Activated CD4-positive, CD25-positive, alpha-beta regulatory T cell treated with anti-CD3 and anti-CD28 coated beads, Interleukin-2, amount 50 U/mL, for 16 hours (primary cell): ENCODE data around the gene UVRAG.

Experiments
- DNase-seq: peaks from one replicate; pipeline ENCODE4 v3.0.0-alpha.2; 2020; ENCODE audit warnings: low read depth, low spot score

Gene UVRAG

DNA sequence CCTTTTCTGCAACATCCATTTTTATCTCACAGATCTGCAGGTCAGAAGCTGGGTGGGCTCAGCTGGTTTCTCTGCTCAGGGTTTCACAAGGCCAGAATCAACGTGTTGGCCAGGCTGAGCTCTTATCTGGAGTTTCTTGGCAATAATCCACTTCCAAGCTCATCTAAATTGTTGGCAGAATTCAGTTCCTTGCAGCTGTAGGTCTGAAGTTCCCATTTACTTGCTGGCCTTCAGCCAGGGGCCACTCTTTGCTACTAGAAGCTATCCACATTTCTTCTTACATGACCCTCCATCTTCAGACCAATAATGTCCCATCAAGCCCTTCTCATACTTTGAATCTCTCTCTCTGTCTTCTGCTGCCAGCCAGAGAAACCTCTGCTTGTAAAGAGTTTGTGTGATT lies 287.8 kb downstream of the UVRAG start:
- DNase-seq: no peak

DNA sequence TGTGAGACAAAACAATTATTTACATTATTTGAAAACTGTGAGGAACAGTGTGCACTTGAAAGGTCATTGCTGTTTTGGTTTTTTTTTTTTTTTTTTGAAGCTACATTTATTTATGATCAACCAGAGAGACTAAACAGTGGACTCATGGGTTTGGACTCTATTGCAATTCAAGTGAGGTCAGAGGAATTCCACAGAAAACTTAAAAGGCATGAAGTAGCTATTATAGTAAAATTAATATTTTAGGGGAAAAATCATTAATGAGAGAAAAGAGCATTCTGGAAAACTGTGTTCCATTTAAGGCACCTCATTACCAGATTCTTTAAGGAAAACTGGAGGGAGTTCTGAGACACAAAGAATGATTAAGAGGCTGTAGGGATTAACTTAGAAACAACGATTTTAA lies 288.4 kb downstream of the UVRAG start:
- DNase-seq: no peak

DNA sequence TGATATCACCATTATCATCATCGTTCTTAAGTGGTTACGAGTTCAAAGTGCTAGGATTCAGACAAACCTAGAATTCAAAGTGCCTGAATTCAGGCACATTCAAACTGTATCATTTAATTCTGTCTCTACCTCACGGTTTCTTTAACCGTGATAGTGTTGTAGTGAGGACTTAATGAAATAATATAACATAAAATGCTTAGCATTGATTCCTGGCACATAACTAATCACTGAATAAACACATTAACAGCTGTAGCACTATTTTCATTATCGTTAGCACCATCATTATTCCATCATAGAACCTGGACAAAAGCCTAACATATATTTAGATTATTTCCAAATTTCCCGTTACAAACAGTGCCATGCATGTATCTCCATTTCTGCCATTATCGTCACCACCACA lies 289.3 kb downstream of the UVRAG start:
- DNase-seq: no peak

DNA sequence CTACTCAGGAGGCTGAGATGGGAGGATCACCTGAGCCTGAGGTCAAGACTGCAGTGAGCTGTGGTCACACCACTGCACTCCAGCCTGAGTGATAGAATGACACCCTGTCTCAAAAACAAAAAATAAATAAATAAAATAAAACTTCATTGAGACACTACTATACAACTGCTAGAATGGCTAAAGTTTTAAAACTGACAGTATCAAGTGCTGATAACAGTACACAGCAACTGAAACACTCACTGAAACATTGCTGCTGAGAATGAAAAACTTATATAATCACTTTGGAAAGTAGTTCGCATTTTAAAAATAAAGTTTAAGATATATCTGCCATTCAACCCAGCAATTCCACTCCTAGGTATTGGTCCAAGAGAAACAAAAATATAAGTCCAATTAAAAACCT lies 290.6 kb downstream of the UVRAG start:
- no peak for DNase-seq

DNA sequence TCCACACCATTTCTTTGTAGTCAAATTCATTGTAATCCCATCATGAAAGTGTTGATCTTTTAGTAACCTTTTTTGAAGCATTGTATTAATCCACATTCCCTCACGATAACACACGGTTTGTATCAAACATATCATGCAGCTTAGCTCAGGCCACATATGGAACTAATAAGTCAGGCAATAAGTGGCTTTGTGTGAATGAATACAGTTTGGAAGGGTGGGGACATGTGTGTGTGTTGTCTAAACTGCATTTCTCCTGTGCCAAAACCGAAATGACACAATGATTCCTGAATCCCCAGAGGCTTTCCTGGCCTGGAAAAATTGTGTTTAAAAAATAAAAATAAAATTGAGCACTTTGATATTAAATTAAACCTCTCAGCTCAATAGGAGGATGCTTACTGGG lies 293.0 kb downstream of the UVRAG start:
- DNase-seq: no peak

DNA sequence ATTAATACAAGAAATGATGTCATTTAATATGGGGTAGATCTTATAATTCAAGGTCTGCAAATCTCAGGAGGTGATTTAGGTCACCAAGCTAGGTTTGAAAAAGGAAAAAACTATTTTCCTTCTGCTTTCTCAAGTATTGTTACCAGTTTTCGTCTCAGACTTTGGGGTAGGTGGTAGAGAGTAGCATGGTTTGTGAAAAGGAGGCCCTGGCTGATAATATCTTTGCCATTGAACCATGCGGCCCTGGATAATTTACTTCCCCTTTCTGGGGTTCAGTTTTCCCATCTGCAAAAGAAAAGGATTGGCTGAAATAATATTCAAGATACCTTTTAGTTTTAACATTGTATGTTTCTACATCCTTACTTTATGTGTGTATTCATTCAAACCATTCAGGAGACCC lies 299.2 kb downstream of the UVRAG start:
- DNase-seq: no peak

DNA sequence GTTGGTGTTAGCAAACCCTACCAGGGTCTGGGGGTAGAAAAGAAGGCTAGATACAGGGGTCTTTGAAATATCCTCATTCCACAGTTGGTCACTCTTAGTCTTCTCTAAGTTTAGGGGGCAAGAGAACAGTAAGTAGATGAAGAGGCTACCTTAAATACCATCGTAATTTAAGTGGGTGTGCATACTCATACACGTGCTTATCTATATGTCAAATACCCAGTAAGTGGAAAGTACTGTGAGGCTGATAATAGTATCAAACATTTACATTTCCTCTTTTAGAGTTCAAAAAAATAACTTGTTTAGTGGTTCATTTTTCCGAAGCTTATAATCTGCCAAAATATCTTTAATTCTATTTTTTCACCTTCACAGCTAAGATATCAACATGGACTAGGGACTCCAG lies 300.5 kb downstream of the UVRAG start:
- no peak for DNase-seq

DNA sequence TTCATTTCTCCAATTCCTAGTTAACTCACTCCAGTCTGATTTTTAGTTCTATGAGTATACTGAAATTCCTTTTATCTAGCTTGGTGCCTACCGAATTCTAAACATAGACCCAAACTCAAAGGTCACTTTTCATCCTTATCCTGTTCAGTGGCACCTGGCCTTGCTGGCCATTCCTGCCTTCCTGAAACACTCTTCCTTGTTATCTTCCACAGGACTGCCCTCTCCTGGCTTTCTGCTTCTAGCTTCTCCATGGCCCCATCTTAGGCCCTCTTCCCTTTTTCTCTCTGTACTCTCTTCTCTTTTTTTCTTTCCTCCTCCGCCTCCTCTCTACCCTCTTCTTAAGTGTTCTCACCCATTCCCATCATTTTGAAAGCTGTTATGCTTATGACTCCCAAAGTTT lies 304.0 kb downstream of the UVRAG start:
- no peak for DNase-seq

DNA sequence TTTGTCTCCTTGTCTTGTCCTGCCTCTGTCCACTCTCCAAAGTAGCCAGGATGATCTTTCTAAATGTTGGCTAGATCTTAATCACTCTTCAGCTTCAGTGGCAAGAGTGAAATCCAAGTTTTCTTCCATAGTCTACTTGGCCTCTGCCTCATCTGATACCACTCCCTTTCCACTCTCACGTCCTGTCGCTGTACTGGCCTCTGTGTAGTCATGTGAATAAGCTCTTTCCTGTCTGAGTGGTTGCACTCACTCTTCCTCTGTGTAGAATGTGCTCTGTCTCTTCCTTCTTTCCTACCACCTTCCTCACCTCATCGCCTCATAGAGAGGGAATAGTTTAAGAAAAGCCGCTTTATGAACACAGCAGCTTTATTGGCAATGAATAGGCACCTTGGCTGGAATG lies 304.8 kb downstream of the UVRAG start:
- DNase-seq: no peak

DNA sequence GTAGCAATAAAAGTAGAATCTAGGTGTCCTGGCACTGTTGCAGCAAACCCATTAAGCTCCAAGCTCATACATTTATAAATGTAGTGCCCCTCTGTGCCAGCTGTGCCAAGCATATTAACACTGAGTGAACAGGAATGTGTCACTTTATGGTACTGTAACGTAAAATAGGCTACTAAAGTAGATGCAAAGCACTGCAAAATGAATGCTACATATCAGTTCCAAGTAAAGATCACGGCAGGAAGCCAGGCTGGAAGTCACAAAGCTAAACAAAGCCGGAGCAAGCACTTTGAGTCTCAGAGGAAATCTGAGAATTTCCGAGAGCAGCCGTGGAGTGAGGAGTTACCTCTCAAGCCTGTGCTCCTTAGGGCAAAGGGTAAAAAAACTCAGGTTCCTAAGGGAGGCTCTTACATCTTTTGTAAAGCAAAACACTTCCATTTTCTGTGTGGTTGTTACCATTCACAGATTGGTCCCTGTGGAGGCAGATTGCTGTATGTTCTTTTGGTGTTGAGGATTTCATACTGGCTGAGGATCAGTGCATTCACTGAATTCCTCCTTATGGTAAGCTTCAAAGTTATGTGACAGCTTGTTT lies 305.6 kb downstream of the UVRAG start:
- DNase-seq: no peak

DNA sequence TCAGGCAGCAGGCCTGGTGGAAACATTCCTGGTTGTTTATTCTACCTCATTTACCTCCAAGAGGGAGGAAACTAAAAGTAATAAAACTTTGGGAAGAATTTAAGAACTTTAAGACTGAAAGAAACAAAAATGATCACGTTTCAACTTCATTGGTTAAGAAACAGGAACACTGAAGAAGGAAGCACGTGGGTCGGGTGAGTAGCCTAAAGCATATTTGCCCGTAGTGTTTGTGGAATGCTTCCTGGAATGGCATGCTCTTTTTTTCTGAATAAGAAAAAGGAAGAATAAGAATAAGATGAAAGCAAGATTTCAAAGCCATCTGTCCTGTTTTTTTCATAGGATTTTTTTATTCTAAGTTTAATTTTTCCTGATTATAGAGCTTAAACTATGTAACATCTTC lies 308.2 kb downstream of the UVRAG start:
- no peak for DNase-seq

DNA sequence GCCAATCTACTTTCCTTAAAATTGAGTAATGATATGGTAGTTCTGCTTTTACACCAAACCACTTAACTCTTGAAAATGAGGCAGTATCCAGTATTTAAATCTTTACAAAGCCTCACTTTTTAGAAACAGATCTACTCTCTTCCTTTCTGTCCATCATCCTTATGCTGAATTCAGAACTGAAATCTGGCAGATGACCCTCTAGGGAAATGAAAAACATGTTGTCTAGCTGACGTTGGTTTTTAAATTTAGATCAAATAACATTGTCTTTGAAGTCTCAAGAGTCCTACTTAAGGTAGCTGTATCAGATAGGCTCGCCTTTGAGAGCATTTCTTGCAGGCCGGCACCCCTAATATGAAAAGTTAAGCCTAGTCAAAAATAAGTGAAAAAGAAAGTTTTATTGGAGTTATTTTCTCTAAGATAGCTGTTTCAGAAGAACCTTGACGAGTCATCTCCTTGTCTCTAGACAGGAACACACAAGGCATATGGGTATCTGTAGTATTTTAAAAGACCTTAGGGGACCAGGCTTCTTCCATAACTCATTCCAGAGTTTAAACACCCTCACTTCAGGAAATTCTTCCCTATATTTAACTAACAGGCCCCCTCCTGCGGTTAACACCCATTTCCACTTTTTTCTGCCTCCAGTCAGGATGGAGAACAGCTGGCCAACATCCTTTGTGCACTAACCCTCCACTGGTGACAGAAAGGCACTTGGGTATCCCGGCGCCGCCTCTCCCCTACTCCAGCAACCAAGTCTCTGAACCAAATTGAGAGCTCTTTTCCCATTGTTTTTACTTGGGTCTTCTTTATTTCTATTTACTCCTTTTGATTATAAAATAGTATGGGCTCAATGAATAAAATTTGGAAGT lies 310.1 kb downstream of the UVRAG start:
- no peak for DNase-seq

DNA sequence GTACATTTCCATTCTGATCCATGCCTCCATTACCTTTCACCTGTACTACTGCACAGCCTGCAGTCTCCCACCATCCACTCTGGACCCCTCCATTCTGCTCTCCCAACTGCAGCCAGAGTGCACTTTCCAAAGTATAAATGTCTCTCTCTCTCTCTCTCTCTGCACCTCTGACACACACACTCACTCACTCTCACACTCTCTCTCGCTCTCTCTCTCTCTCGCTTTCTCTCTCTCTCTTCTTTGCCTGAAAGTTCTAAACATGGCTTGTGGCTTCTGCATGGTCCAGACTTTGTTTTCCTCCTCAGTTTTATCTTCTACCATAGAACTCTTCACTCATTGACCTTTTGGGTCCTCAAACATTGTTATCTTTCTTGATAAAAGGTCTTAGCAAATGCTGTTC lies 314.7 kb downstream of the UVRAG start:
- DNase-seq: no peak

DNA sequence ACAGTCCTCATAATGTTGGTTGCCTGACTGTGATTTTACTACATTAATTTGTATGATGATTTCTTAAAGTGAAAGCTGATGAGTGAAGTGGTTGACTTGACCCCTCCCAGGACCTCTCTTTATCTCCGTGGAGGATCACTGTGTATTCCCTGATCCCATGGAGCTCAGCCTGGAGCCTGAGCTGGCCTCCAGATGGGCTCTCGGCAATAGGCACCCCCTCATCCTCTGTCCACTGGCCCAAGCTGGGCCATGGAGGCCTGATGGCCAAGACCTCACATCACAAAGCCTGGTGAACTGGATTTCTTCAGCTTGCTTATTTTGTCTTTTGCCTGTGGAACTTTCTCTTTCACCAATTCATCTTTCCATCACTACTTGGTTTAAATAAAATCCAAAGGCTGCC lies 316.1 kb downstream of the UVRAG start:
- no peak for DNase-seq

DNA sequence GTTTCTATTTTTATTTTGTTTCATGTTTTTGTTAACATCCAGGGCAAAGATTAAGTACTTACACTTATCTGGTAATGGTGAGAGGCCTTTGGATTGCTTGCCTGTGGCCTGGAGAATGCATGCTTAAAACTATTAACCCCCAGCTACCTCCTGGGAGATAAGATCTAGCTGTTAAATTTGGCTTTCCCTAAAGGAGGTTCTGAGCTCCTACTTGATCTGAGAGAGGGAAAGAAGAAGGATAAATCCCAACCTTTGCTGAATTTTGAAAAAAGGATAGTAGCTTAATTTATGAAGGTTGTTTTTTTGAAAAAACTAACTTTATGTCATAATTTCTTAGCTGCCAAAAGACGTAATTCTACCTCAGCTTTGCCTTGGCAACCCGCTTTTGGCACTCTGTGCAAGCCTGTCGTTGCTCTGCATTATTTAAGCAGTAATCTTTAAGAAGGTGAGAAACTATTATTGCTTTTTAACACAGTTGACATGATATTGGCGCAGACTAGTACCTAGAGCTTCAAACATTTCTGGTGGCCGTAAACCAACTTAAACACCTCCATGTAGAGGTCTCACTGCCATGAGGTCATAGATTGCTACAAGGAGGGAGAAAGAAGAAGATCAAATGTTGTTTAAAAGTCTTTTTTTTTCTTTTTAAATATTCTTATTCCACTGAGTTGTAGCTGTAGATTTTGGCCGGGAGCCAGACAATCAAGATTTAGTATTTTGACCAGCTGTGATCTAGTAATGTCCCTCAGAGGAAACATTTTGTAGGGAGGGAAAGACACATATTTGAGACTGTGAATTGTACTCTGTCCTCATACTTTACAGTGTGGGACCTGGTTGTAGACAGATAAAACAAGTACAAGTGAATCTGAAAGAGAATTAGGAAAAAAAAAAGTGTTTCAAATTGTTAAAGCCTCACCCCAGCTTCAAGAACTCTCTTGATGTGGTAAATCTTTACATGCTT lies 316.9 kb downstream of the UVRAG start:
- no peak for DNase-seq

DNA sequence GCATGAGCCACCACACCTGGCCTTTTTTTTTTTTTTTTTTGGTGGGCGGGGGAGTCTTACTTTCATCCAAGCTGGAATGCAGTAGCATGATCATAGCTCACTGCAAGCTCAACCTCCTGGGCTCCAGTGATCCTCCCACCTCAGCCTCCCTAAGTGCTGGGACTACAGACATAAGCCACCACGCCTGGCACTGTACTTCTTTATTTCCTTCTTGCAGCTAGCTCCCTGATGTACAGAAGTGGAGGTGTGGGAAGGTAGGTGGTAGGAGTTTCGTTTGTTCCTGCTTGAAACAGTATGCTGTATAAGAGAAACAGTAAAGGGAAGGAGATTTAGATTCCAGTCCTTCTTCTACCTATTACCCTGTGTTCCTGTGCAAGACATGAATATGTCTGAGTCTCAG lies 319.2 kb downstream of the UVRAG start:
- DNase-seq: no peak

DNA sequence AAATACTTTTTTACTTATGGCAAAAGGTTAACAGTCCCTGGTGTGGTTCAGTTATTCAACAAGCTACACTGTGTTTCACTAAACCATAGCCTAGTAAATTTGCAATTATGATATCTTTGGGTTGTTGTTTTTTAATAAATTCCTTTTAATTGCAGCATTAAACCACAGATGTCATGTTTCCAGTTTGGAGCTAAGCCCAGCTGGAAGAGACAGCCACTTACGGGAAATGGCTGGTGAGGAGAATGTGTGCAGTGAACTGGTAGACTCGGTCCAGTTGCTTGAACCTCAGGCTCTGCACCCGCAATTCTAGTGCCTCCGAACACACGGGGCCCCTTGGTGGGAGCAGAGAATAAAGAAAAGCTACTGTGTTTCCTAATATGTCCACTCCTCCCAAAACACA lies 320.5 kb downstream of the UVRAG start:
- no peak for DNase-seq

DNA sequence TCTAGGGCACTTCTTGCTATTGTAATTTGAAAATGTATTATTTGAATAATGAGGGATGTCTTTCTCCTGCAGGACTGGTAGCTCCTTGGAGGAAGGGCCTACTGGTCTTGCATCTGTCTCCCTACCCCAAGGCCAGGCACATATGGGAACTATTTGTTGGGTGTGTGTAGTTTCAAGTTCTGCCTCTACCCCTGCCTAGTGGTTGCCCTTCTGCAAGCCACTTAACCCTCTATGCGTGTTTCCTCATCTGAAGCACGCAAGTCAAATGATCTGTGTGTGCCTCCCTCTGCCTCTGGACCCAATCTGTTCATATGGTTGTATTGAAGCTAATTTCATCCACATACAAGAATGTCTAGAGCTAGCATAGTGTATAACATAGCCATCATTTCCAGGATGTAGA lies 324.3 kb downstream of the UVRAG start:
- no peak for DNase-seq

DNA sequence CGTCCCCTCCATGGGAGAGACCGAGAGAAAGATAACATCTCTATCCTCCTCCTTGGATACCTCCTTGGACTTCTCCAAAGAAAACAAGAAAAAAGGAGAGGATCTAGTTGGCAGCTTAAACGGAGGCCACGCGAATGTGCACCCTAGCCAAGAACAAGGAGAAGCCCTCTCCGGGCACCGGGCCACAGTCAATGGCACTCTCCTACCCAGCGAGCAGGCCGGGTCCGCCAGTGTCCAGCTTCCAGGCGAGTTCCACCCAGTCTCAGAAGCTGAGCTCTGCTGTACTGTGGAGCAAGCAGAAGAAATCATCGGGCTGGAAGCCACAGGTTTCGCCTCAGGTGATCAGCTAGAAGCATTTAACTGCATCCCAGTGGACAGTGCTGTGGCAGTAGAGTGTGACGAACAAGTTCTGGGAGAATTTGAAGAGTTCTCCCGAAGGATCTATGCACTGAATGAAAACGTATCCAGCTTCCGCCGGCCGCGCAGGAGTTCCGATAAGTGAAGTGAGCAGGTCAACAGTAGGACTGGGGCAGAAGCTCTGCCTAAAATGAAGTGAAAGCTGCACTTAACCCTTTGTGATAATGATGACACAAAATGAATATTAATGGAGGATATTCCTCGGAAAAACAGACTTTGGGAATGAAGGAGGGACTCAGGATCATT lies 326.0 kb downstream of the UVRAG start:
- no peak for DNase-seq

DNA sequence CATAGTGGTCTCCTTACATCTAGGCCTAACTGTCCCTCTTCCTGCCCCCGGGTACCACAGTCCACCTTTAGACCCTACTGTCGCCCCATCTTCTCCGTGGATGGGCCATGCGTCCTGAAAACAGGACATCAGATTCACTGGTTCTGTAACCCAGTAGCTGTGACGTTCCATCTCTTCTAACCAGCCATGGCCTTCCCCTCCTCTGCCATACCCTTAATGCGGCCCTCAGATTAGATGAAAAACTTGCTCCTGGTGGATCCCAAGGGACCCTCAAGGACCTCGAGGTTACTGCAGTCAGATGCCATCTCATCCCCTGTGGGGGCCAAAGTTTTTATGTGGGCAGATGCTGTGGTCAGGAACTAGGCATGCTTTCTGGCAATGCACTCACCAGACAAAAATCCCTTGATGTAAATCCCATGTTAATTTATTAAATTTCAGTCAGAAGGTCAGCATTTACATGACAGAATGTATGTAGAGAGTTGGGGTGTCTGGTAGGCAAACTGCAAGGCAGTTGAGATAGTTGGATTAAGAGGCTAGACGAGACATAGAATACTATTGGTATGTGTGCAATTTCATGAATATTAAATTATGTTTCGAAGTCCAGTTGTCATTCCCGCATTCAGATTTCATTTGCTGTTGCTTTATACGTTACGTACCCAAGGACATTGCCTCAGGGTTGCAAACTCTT lies 327.0 kb downstream of the UVRAG start:
- no peak for DNase-seq

DNA sequence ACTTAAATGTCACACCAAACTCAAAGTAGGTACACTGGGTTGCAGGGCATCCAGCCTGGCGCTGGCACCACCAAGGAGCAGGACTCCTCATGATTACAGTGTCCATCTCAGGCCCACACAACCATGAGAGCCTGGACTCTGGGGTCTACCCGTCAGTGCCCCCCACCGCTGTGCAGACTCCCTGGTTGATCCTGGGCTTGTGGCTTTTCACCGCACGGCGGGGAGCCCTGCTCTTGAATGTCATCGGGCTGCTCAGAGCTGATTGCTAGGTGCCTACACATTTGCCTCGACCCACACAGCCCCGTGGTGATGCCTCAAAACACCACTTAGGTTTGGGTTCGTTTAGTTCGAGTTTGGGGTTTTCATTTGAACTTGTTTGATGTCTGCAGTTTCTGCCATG lies 328.3 kb downstream of the UVRAG start:
- no peak for DNase-seq
